ENCODE results near the gene RIPOR3. TPM values are rescaled to one million over a fixed set of nuclear protein-coding genes. Genes with fewer than 3 reads are reported as not detected.
"Not testable (repeated sequence)": the region's sequence is repeated elsewhere in the genome, so short reads cannot be mapped to it uniquely, and the experiment has no call there.

The RIPOR3 gene
- total and polyA plus RNA-seq, 2 experiments from 2014 or later, result 3.0 to 4.8 TPM

GRCh38 chr20:50676858-50677257 lies 14.5 kb downstream of the RIPOR3 start:
- H3K36me3 ChIP-seq, result no peaks in the 10 kb centered on the region
- peaks cover 4% of the 10 kb centered on the region for H3K4me1 ChIP-seq (ENCODE audit: low read depth)
- H3K27ac ChIP-seq, result no peak overlapping the region
- H3K9me3 ChIP-seq (ENCODE audit: low read depth), result no peaks in the 10 kb centered on the region
- no peaks in the 10 kb centered on the region for H3K27me3 ChIP-seq
- H3K4me3 ChIP-seq, result no peak overlapping the region
- TF ChIP-seq CTCF (IDR thresholded peaks at IDR 0.05; ENCODE audit: low read depth, low read length), result no peak
- DNase-seq (ENCODE audit: low read depth in 1 of 2, low spot score in 1 of 2), result no peak

GRCh38 chr20:50676377-50676731 lies 15.0 kb downstream of the RIPOR3 start:
- not testable (repeated sequence) for H3K27me3 ChIP-seq; H3K4me3 ChIP-seq; H3K4me1 ChIP-seq (ENCODE audit: low read depth); H3K27ac ChIP-seq; H3K36me3 ChIP-seq; DNase-seq (ENCODE audit: low read depth in 1 of 2, low spot score in 1 of 2); H3K9me3 ChIP-seq (ENCODE audit: low read depth)

GRCh38 chr20:50675671-50676376 lies 15.5 kb downstream of the RIPOR3 start:
- no peaks in the 10 kb centered on the region for H3K9me3 ChIP-seq (ENCODE audit: low read depth)
- TF ChIP-seq CTCF (IDR thresholded peaks at IDR 0.05; ENCODE audit: low read depth, low read length), result no peak
- DNase-seq (ENCODE audit: low read depth in 1 of 2, low spot score in 1 of 2), result peak in 1 of 2 donors; percentile 39
- H3K27ac ChIP-seq, result no peak overlapping the region
- no peaks in the 10 kb centered on the region for H3K27me3 ChIP-seq
- H3K4me3 ChIP-seq, result no peak overlapping the region
- peaks cover 4% of the 10 kb centered on the region for H3K4me1 ChIP-seq (ENCODE audit: low read depth)
- H3K36me3 ChIP-seq, result no peaks in the 10 kb centered on the region

- Histone ChIP-seq H3K4me3 (no peak overlapping the region), H3K27me3 (no peaks in the 10 kb centered on the region), H3K27ac (peak overlapping the region; percentile 16), H3K4me1 (ENCODE audit: low read depth) (peaks cover 4% of the 10 kb centered on the region), H3K36me3 (no peaks in the 10 kb centered on the region), H3K9me3 (ENCODE audit: low read depth) (no peaks in the 10 kb centered on the region)
- TF ChIP-seq CTCF (IDR thresholded peaks at IDR 0.05; ENCODE audit: low read depth, low read length), result no peak
- DNase-seq (ENCODE audit: low read depth in 1 of 2, low spot score in 1 of 2), result no peak
Observed at GRCh38 chr20:50674138-50674825, 17.1 kb downstream of the RIPOR3 start.

- peak in 1 of 2 donors; percentile 47 for DNase-seq (ENCODE audit: low read depth in 1 of 2, low spot score in 1 of 2)
- peaks cover 4% of the 10 kb centered on the region for H3K4me1 ChIP-seq (ENCODE audit: low read depth)
- no peaks in the 10 kb centered on the region for H3K36me3 ChIP-seq
- H3K27me3 ChIP-seq, result no peaks in the 10 kb centered on the region
- TF ChIP-seq CTCF (IDR thresholded peaks at IDR 0.05; ENCODE audit: low read depth, low read length), result no peak
- H3K27ac ChIP-seq, result peak overlapping the region; percentile 16
- H3K4me3 ChIP-seq, result no peak overlapping the region
- no peaks in the 10 kb centered on the region for H3K9me3 ChIP-seq (ENCODE audit: low read depth)
Observed at GRCh38 chr20:50673466-50674137, 17.7 kb downstream of the RIPOR3 start.

GRCh38 chr20:50673146-50673465 lies 18.2 kb downstream of the RIPOR3 start:
- no peak for TF ChIP-seq CTCF (IDR thresholded peaks at IDR 0.05; ENCODE audit: low read depth, low read length)
- no peak overlapping the region for H3K27ac ChIP-seq
- no peaks in the 10 kb centered on the region for H3K9me3 ChIP-seq (ENCODE audit: low read depth)
- no peak for DNase-seq (ENCODE audit: low read depth in 1 of 2, low spot score in 1 of 2)
- peaks cover under 1% of the 10 kb centered on the region for H3K4me1 ChIP-seq (ENCODE audit: low read depth)
- H3K36me3 ChIP-seq, result no peaks in the 10 kb centered on the region
- no peak overlapping the region for H3K4me3 ChIP-seq
- no peaks in the 10 kb centered on the region for H3K27me3 ChIP-seq

Measured in cardiac muscle cell (in vitro differentiated cells and primary cell).